Transverse colon (tissue), 4 donors: ENCODE measurements around the gene NAALADL2.

Experiments
- EP300 ChIP-seq: sonication (generic); formaldehyde crosslinking; IDR thresholded peaks from one replicate; pipeline ENCODE4 v1.6.1; 2017; ENCODE audit warnings: antibody characterized with exemption, low read depth
- POLR2A ChIP-seq: fragments of 450-650 bp; IDR thresholded peaks from one replicate; pipeline ENCODE4 v1.6.1; 2016; ENCODE audit warnings: antibody characterized with exemption, mild to moderate bottlenecking, moderate library complexity
- POLR2AphosphoS5 ChIP-seq, 3 donors: sonication (generic); formaldehyde crosslinking; IDR thresholded peaks; one replicate each; pipeline ENCODE4 v1.6.1; 2016; ENCODE audit warnings: antibody characterized with exemption in 3 of 3
- TF ChIP-seq, protein P1 (sequence below), 5 experiments: fragments of 200-600 bp in 3 of 5; fragments of 450-650 bp in 2 of 5; sonication (generic) in 3 of 5; IDR thresholded peaks; 1 replicate in 2 of 5; 2 replicates in 3 of 5; pipeline ENCODE4 v1.5.1; 2016 to 2017; ENCODE audit warnings: antibody characterized with exemption in 5 of 5, inconsistent platforms in 3 of 5, mild to moderate bottlenecking in 2 of 5, moderate library complexity in 1 of 5

DNA sequence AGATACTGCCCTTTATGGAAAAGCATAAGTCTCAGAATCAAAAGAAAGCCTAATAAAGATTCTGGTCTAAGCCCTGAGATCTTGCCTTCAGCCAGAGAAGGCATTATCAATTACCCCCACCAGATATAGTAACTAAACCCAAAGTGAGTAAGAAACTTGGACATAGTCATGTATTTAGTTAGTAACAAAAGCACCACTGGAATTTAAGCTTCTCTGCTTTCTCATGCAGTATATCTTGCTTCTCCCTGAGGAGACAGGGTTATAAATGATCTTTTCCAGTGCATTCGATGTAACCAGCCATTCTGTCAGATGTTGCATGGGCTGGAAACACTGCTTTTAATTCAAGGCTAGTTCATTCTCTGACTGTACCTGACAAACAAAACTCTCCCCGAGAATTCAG is 946.7 kb downstream of the NAALADL2 start:
- TF ChIP-seq, protein P1, sequence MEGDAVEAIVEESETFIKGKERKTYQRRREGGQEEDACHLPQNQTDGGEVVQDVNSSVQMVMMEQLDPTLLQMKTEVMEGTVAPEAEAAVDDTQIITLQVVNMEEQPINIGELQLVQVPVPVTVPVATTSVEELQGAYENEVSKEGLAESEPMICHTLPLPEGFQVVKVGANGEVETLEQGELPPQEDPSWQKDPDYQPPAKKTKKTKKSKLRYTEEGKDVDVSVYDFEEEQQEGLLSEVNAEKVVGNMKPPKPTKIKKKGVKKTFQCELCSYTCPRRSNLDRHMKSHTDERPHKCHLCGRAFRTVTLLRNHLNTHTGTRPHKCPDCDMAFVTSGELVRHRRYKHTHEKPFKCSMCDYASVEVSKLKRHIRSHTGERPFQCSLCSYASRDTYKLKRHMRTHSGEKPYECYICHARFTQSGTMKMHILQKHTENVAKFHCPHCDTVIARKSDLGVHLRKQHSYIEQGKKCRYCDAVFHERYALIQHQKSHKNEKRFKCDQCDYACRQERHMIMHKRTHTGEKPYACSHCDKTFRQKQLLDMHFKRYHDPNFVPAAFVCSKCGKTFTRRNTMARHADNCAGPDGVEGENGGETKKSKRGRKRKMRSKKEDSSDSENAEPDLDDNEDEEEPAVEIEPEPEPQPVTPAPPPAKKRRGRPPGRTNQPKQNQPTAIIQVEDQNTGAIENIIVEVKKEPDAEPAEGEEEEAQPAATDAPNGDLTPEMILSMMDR (IDR thresholded peaks at IDR 0.05): no peak
- no peak for TF ChIP-seq POLR2A
- no peak for TF ChIP-seq POLR2AphosphoS5 (IDR thresholded peaks at IDR 0.05)
- no peak for TF ChIP-seq EP300
